ENCODE measurements around the gene FAM181A.

Gene FAM181A

GRCh38 chr14:93903342-93904184 is 23.6 kb upstream of the FAM181A start:
- no peak for DNase-seq (ENCODE audit: low spot score)

DNA sequence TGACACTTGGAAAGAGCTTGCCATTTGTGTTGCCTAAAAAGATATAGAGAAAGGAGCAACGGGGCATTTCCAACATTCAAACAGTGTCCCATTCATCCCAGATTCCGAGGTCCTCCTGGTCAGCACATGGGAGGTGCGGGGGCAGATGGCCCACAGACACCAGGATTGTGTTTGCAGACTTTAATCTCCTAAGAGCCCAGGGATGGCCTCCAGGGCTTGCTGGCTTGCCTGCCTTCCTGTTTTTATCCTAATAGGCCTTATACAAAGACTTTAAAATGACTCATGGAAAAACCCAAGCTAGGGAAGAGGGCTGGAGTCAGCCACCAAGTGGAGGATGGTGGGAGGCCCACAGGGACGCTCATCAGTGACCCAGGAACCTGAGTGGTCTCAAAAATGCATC is 21.5 kb upstream of the FAM181A start:
- DNase-seq (ENCODE audit: low spot score): no peak

GRCh38 chr14:93906341-93907329 is 20.5 kb upstream of the FAM181A start:
- peak; percentile 33 for DNase-seq (ENCODE audit: low spot score)

DNA sequence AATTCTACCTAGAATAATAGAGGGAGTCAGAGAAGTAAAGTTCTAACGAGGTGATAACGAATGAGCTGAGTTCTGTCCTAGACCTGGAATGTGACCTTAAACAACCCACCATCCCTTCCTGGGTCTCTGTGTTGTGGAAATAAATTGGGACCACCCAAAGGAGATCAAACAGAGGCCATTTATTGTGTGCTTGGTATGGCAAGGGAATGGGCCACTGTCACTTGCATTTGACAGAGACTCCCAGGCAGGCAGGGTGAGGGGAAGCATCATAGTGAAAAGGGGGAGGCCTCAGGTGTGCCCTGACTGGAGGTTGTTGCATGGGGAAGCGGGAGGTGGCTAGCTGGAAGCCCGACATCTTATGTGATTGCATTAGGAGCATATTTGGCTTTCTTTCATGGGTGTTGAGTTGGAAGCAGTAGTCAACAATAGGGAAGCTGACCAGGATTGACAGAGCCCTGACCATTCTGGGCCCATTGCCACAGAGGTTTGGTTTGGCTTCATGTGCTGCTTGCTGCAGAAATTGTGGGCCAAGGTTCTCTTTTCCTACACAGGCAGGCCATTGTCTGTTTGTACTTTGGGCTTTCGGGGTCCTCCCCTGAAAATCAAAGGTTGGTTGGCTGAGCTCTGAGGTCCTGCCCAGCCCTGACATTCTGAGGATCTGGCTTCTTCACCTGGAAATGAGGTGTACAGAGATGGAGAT is 17.6 kb upstream of the FAM181A start:
- no peak for DNase-seq (ENCODE audit: low spot score)

DNA sequence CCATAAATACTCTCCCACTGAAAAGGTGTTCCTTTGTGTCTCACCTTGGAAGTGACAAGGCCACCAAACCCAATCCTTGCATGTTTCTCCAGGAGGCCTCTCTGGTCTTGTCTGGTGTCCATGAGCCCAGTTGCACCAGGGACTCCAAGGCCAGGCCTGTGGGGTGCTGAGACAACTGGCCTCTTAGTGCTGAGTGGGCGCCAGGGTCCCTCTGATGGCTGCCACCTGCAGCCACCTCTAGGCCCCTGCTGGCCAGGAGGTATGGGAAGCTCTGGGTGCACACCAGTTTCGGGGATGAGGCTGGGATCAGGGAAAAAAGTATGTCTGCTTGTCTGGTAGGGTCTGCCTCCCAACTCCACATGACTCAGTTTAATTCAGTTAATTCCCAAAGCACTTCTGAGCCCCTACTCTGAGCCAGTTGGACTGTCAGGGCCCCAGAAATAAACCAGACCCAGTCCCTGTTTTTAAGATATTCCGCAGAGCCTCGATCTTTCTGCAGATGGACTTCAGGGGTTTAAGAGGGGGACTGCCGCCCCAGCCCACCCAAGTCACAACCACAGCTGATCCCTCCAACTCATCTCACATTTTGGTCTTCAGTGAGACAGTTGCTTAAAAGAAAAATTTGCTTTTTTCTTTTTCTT is 15.0 kb upstream of the FAM181A start:
- no peak for DNase-seq (ENCODE audit: low spot score)

- DNase-seq (ENCODE audit: low spot score): no peak
These were observed 14.4 kb upstream of the FAM181A start for GRCh38 chr14:93912782-93913181.

DNA sequence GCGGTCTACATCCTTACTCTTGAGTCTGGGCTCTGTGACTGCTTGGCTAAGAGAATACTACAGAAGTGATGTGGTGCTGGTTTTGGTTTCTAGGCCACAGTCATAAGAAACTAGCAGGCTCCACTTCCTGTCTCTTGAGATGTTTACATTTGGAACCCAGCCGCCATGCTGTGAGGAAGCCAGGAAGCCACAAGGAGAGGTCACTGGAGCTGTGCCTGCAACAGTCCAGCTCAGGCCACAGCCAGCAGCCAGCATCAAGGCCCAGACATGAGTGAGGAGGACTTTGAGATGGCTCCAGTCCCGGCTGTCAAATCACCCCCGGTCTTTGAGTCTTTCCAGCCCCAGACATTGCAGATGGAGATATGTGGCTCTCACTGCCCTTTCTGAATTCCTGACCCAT is 12.9 kb upstream of the FAM181A start:
- DNase-seq (ENCODE audit: low spot score): no peak

GRCh38 chr14:93915070-93915705 is 12.0 kb upstream of the FAM181A start:
- DNase-seq (ENCODE audit: low spot score): no peak

- DNase-seq (ENCODE audit: low spot score): no peak
These were observed 11.3 kb upstream of the FAM181A start for GRCh38 chr14:93915800-93916199.

GRCh38 chr14:93916498-93916897 is 10.6 kb upstream of the FAM181A start:
- no peak for DNase-seq (ENCODE audit: low spot score)

GRCh38 chr14:93917141-93917540 is 10.0 kb upstream of the FAM181A start:
- no peak for DNase-seq (ENCODE audit: low spot score)

DNA sequence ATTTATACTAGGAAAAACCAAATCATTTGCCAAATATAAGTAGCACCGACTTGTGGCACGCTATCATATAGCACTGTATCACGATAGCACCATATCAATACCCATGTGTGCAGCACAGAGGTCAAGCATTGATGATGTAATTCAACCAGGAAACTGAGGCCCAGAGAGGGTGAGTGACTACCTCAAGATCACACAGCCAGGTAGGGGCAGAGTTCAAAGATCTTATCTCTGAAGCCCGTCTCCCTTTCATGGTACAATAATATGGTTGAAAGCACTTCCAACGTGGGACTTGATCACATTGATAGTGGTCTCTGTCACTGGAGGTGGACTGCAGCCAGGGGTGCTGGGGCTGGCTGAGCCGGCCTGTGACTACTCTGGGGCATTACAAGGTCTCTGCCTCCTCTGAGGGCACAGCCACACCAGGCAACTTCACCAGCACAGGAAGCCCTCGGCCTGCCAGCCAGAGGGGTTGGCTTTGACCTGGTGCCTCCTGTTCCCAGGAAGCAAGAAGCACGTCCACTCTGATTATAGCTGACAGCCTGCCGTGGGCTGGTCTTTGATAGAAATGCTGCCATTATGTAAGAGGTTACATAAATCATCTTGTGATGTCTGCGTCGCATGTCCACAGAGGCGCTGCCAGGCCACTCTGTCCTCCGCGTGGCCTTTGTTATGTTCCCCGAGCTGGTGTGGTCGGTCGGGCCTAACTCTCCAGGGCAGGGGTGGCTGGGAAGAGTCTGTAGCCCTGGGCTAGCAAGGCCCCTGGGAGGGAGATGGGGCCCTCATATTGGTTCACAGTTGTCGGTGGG is 5.9 kb upstream of the FAM181A start:
- no peak for DNase-seq (ENCODE audit: low spot score)

DNA sequence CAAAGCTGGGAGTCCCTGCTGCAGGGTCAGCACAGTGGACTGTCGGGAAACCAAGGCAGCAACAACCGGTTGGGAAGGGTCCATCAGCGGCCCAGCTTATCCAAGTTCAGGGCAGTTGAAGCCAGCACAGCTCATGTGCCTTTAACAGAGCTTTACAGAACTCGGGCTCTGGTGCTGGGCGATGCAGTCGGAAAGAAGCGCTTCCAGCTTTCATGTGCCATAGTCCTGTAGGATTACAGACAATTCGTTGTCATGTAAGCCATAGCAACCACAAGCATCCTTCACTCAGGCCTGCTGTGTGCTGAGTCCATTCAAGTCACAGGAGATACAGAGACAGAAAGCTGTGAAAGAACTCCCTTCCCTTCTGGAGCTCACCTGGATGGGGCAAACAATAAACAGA is 3.5 kb upstream of the FAM181A start:
- no peak for DNase-seq (ENCODE audit: low spot score)

- DNase-seq (ENCODE audit: low spot score): no peak
These were observed 2.4 kb upstream of the FAM181A start for GRCh38 chr14:93924592-93925355.

DNA sequence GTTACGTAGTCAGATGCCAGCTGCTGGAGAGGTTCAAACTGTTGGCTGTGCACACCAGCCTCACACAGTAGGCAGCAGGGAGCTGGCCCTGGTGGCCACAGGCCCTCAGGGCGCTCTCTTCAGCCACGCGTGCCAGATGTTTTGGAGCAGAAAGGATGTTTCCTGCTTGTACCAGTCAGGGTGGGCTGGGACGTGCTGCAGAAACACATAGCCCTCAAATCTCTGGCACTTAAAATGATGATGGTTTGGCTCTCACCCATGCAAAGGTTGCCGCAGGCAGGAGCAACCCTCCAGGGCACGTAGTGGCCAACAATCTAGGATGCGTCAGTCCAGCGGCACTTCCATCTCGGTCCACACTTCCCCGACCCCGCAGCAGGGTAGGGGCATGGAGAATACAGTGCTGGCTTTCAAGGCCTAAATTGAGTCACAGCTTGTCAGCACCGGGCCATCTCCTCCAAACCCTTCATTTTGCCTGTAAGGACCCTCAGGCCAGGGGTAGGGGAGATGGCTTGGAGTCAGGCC is 1.7 kb upstream of the FAM181A start:
- DNase-seq (ENCODE audit: low spot score): no peak

DNA sequence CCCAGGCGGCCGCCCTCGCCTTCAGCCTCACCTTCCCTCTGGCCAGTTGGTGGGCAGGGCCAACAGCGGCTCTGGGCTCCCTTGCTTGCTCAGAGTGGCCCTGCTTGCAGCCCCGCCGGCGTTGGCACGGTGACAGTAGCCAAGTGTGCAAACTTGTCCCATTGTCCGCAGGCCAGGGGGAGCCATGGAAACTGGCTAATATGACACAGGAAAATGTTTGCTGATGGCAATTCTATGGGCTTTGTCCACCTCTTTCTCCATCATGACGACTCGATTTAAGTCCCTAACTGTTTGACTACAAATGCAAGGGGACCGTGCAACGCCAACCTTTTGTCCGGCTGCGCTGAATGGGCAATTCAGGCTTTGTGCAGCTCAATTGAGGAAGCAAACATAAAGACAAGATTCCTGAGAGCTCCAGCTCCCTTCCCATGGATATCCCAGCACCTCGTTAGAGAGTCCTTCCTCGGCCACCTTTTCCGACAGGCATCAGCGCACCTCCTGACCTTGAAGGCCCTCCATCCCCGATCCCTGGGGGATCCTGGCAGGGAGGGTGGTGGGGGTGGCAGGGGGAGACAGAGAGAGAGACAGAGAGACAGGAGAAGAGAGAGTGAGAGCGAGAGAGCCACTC is 785 bp upstream of the FAM181A start:
- DNase-seq (ENCODE audit: low spot score): no peak

DNA sequence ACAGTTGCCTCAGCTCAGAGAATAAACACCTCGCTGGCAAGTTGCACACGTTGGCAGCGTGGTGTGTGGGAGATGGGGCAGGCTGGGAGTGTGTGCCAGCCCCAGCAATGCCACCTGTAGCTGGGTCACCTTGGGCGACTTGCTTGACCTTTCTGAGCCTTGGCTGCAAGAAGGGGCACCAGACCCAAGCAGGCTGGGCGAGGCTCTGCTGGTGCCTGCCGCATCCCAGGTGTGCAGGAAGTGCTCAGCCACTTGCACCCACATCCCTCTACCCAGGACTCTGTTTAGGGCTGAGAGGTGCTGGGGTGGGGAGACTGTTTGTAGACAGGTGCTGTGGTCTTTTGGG is 629 bp downstream of the FAM181A start:
- DNase-seq (ENCODE audit: low spot score): no peak

- DNase-seq (ENCODE audit: low spot score): no peak
These were observed 1.3 kb downstream of the FAM181A start for GRCh38 chr14:93928184-93929047.
